ENCODE data around the gene SNX22. TPM values are rescaled to one million over a fixed set of nuclear protein-coding genes. Genes with fewer than 3 reads are reported as not detected.

SNX22 gene
- total RNA-seq, 1 experiment from 2014 or later, result 0.91 TPM

GRCh38 chr15:64141798-64142512 is 9.6 kb upstream of the SNX22 start:
- Mint-ChIP-seq H3K36me3 (ENCODE audit: insufficient read depth, unreplicated experiment) (peaks cover 31% of the 10 kb centered on the region), H3K27ac (ENCODE audit: unreplicated experiment) (no peak overlapping the region), H3K4me1 (ENCODE audit: low read depth, unreplicated experiment) (no peaks in the 10 kb centered on the region), H3K9me3 (ENCODE audit: unreplicated experiment) (no peaks in the 10 kb centered on the region), H3K27me3 (ENCODE audit: insufficient read depth, unreplicated experiment) (no peaks in the 10 kb centered on the region), H3K4me3 (ENCODE audit: unreplicated experiment) (no peak overlapping the region)
- H3K9me3 ChIP-seq, result no peaks in the 10 kb centered on the region
- BruUV-seq (replicated peaks), result no TSS peak
- ChIA-PET CTCF (no interaction called here), POLR2A (no interaction called here)
- H3K4me1 ChIP-seq, result no peaks in the 10 kb centered on the region
- DNase-seq, result no peak
- H3K4me3 ChIP-seq (ENCODE audit: low read depth, low read length), result no peak overlapping the region
- intact Hi-C loops (cut with micrococcal nuclease; ENCODE audit: unreplicated experiment), result no loop called here
- no peak for TF ChIP-seq CTCF (IDR thresholded peaks at IDR 0.05; ENCODE audit: insufficient read depth in 1 of 2, low read depth in 1 of 2, low read length in 1 of 2, severe bottlenecking in 1 of 2, unreplicated experiment in 1 of 2)
- no peaks in the 10 kb centered on the region for H3K27me3 ChIP-seq (replicated peaks; ENCODE audit: control insufficient read depth, insufficient read depth, low read length)
- no peaks in the 10 kb centered on the region for H3K36me3 ChIP-seq (ENCODE audit: control insufficient read depth, insufficient read depth, low read length)

GRCh38 chr15:64143276-64143675 is 8.3 kb upstream of the SNX22 start:
- Histone ChIP-seq H3K36me3 (ENCODE audit: control insufficient read depth, insufficient read depth, low read length) (no peaks in the 10 kb centered on the region), H3K27me3 (replicated peaks; ENCODE audit: control insufficient read depth, insufficient read depth, low read length) (no peaks in the 10 kb centered on the region), H3K4me1 (no peaks in the 10 kb centered on the region), H3K9me3 (no peaks in the 10 kb centered on the region), H3K4me3 (ENCODE audit: low read depth, low read length) (no peak overlapping the region)
- CTCF ChIA-PET, result no interaction called here
- POLR2A ChIA-PET, result no interaction called here
- peaks cover 23% of the 10 kb centered on the region for H3K36me3 Mint-ChIP-seq (ENCODE audit: insufficient read depth, unreplicated experiment)
- no peak overlapping the region for H3K4me3 Mint-ChIP-seq (ENCODE audit: unreplicated experiment)
- no peak for DNase-seq
- no peaks in the 10 kb centered on the region for H3K4me1 Mint-ChIP-seq (ENCODE audit: low read depth, unreplicated experiment)
- intact Hi-C loops (cut with micrococcal nuclease; ENCODE audit: unreplicated experiment), result no loop called here
- no TSS peak for BruUV-seq (replicated peaks)
- no peak overlapping the region for H3K27ac Mint-ChIP-seq (ENCODE audit: unreplicated experiment)
- no peak for TF ChIP-seq CTCF (IDR thresholded peaks at IDR 0.05; ENCODE audit: insufficient read depth in 1 of 2, low read depth in 1 of 2, low read length in 1 of 2, severe bottlenecking in 1 of 2, unreplicated experiment in 1 of 2)
- H3K9me3 Mint-ChIP-seq (ENCODE audit: unreplicated experiment), result no peaks in the 10 kb centered on the region
- no peaks in the 10 kb centered on the region for H3K27me3 Mint-ChIP-seq (ENCODE audit: insufficient read depth, unreplicated experiment)

GRCh38 chr15:64144192-64144564 is 7.4 kb upstream of the SNX22 start:
- Histone ChIP-seq H3K36me3 (ENCODE audit: control insufficient read depth, insufficient read depth, low read length) (no peaks in the 10 kb centered on the region), H3K9me3 (no peaks in the 10 kb centered on the region), H3K4me3 (ENCODE audit: low read depth, low read length) (no peak overlapping the region), H3K4me1 (no peaks in the 10 kb centered on the region), H3K27me3 (replicated peaks; ENCODE audit: control insufficient read depth, insufficient read depth, low read length) (no peaks in the 10 kb centered on the region)
- CTCF ChIA-PET, result no interaction called here
- no TSS peak for BruUV-seq (replicated peaks)
- Mint-ChIP-seq H3K9me3 (ENCODE audit: unreplicated experiment) (no peaks in the 10 kb centered on the region), H3K4me1 (ENCODE audit: low read depth, unreplicated experiment) (no peaks in the 10 kb centered on the region), H3K27ac (ENCODE audit: unreplicated experiment) (no peak overlapping the region), H3K36me3 (ENCODE audit: insufficient read depth, unreplicated experiment) (peaks cover 20% of the 10 kb centered on the region), H3K4me3 (ENCODE audit: unreplicated experiment) (no peak overlapping the region), H3K27me3 (ENCODE audit: insufficient read depth, unreplicated experiment) (no peaks in the 10 kb centered on the region)
- POLR2A ChIA-PET, result no interaction called here
- no peak for TF ChIP-seq CTCF (IDR thresholded peaks at IDR 0.05; ENCODE audit: insufficient read depth in 1 of 2, low read depth in 1 of 2, low read length in 1 of 2, severe bottlenecking in 1 of 2, unreplicated experiment in 1 of 2)
- no peak for DNase-seq
- intact Hi-C loops (cut with micrococcal nuclease; ENCODE audit: unreplicated experiment), result no loop called here

Measured in Caco-2 (cell line).